HG02870 (cell line): ENCODE data around the gene ARHGEF28.

Experiments
- ATAC-seq: cut with Tn5 transposase; IDR thresholded peaks from one replicate; pipeline ENCODE4 v1.9.1; 2021; ENCODE audit warnings: mild to moderate bottlenecking, moderate library complexity; ENCODE audit not compliant: unreplicated experiment

ARHGEF28 gene

DNA sequence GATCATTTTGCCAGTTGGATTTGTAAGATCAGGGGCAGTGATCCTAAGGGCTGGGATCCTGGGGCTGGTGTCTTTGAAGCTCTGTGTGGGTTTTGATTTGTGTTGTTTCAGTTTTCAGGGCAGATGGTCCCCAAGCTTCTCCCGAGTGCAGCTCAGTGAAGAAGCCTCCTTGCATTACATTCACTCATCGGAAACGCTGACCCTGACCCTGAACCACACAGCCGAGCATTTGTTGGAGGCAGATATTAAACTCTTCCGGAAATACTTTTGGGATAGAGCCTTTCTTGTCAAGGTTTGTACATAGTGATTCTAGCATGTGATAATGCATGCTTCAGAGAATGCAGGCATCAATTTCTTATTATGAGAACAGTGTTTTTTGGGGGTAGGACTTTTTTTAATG lies 150.4 kb downstream of the ARHGEF28 start:
- ATAC-seq: no peak

DNA sequence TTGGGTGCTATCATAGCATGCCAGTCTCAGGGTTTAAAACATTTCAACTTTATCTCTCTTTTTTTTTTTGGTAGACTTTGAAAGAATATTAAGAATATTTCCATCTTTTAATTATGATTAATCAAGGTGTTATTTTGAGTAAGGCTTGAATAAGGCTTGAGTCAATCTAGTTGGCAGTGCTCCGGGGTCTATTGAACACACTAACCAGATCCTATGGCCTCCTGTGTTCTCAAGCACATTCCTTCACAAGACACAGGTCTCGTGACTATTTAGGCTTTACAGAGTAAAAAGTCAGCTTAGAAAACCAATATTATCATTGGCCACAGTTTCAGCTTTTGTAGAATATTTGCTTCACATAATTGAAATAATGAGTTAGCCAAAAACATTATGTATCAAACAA lies 151.2 kb downstream of the ARHGEF28 start:
- ATAC-seq: no peak

- ATAC-seq: no peak
Measured at GRCh38 chr5:73780302-73781080, 154.5 kb downstream of the ARHGEF28 start.

GRCh38 chr5:73781107-73781768 lies 155.2 kb downstream of the ARHGEF28 start:
- no peak for ATAC-seq

GRCh38 chr5:73783828-73784227 lies 157.8 kb downstream of the ARHGEF28 start:
- ATAC-seq: no peak

DNA sequence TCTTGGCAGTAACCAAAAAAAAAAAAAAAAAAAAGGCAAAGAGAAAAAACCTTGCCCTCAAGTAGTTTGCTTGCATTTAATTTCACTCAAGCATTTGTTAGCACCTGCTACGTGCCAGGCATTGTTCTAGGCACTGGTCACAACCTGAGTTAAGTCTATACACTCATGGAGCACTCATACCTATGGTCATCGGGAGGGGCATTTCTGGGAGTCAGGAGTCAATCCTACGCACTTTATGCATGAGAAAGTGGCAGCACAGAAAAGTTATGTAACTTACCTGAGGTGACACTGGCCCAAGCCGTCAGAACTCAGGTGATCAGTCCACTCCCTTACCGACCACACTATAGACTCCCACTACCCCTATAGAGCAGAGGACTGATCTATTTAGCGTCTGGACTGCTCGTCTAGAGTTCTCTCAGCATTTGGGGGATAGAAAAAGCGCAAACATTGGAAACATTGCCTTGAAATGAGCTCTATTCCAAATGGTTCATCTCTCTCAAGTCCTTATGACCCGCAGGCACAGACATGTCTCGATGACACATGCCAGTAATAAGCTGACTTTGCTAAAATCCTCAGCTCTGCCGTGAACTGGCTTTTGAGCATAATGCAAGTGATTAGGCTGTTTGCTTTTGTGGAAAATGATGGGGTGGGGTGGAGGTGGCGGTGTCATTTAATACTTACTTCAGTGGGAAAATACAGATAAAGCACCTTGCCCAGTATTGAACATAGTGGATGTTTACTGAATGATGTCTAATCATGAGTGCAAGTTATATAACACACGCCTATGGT lies 160.2 kb downstream of the ARHGEF28 start:
- no peak for ATAC-seq

DNA sequence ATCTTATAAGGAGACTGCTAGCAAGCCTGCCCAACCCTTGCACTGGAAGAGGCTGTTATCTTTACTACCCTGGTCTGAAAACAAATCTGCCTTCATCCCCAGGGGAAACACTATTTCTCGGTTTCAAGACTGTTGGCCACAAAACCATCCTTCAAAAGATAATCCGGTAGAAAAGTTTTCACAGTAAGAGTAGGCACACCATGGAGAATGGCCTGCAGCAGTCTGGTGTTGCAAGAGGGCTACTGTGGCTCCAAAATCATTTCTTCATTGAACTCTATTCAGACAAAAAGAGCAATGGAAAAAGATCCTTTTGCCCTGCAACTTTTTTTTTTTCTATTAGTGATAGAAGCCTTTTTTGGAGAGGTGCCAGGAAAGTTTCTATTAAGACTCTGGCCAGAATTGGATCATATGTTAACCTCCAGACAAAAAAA lies 163.9 kb downstream of the ARHGEF28 start:
- no peak for ATAC-seq

DNA sequence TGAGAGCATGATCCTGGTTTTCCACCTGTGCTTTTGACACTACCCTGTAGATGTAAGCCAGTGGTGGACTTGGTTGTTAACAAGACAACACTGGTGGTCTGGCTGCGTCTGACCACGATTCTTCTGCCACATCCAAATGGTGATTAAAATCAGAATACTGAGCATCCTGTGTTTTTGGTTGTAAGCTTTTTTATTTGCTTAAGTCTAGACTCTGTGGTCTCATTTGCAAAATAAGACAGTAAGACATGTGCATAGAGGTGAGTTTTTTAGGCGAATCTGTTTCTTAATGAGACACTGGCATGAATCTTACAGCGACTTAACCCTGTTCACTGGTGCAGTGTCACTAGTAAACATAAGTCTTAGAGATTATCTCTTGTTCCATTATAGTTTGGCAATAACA lies 165.4 kb downstream of the ARHGEF28 start:
- ATAC-seq: no peak

DNA sequence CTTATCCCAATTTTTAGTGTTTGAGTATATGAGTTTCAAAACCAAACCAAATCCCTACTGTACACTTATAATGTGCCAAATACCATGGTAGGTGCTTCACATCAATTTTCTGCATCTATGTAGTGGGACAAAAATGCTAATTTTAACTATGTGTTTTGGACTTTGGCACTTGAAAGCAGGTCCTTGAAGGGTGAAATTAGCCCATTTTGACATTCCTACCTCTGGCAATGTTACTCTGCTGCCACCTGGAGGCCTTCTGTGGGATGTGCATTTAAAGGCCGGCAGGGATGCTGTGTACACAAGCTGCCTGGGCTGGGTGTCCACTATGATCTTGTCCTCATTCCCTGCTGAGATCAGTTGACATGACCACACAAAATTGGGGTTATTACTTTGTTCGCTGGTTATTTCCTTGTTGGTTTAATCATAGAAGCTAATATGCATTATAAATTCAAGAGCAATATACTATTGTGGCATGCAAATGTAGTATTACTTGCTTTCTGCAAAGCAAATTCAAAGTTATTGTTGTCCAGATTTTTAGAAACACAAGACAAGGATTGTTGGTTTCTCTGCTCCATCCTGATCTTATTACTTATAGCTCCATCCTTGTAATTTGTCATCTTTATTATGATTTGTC lies 166.8 kb downstream of the ARHGEF28 start:
- ATAC-seq: no peak

DNA sequence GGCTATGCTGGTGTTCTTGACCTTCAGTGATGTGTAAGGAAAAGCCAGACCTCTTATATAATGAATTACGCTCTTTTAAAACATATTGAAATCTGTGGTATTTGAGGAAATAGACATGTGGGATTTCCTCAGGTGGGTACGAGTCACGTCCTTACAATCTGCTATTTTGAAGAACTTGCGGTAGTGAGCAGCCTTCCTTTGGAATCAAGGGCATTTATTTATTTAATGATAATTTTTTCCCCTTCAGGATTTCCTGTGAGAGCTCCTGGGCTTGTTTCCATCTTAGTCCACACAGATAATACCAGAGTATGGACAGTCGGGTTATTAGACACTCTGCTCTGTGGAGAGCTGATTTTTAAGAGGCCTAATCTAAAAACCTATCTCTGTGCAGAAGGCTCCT lies 167.9 kb downstream of the ARHGEF28 start:
- ATAC-seq: no peak

DNA sequence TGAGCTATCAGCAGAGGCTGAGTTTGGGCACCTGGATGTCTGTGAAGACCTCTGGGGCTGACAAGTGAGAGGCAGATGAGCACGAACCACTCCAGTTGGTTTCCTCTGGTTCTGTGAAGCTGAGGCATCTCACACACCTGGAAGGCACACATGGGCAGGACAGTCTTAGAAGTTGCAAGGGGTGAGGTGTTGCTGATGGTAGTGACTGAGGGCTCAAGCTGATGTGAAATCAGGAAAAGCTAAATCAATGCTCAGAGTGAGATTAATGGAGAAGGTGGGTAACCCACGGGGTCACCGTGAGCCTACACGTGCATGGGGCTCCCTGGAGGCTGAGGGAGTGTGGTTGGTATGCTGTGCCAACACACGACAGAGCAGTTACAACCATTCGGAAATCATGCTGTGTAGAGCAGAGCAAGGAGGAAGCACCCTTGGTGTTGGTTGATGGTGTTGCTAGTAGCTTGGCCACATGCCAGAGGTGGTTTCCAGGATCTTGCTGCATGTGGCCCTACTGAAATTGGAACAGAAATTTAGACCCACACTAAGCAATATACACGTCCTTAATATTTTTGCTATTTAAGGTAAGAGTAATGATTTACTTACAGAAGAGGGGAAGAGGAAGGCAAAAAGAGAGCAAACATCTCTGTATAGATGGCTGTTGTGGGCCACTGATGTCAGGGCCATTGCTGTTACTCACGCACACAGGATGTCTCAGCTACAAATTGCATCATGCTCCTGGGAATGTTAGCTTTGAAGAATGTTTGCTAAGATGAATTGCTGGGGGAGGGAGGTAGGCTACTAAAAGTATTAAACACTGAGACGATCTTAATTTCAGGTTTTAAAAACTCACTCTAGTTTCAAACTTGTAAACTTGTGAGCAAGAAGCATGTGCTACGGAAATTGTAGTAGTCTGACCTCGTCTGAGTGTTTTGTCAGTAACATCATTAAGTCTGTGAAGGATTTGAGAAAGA lies 170.5 kb downstream of the ARHGEF28 start:
- ATAC-seq: no peak

GRCh38 chr5:73797132-73797510 lies 171.1 kb downstream of the ARHGEF28 start:
- no peak for ATAC-seq

DNA sequence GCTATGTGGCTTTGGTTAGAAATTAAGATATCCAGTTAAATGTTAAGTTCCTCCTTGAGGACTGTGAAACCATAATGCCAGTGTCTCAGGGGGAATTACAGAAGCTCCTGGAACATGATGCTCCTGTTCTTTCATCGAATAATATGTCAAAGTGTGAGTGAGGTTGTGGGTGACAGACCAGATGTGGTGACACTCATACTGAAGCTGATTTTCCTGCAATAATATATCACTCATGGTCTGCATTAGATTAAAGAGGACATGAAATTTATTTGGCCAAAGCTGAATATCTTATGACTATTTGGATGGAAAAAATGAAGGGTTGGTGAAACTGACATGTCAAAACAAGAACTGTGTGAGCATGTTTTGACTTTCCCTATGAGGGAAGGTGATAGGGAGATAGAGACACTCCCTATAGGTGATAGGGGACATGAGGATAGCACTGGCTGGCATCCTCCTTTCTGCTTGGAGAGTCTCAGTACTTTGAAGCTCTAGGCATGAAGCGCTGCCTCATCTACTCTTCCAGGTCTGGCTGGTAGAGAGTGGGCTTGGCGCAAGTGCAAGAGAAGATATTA lies 173.5 kb downstream of the ARHGEF28 start:
- ATAC-seq: no peak

GRCh38 chr5:73801686-73802085 lies 175.7 kb downstream of the ARHGEF28 start:
- ATAC-seq: no peak

- no peak for ATAC-seq
Measured at GRCh38 chr5:73805449-73805848, 179.5 kb downstream of the ARHGEF28 start.

- no peak for ATAC-seq
Measured at GRCh38 chr5:73808911-73809310, 182.9 kb downstream of the ARHGEF28 start.

- ATAC-seq: no peak
Measured at GRCh38 chr5:73810429-73810828, 184.4 kb downstream of the ARHGEF28 start.

- no peak for ATAC-seq
Measured at GRCh38 chr5:73812457-73812856, 186.5 kb downstream of the ARHGEF28 start.

DNA sequence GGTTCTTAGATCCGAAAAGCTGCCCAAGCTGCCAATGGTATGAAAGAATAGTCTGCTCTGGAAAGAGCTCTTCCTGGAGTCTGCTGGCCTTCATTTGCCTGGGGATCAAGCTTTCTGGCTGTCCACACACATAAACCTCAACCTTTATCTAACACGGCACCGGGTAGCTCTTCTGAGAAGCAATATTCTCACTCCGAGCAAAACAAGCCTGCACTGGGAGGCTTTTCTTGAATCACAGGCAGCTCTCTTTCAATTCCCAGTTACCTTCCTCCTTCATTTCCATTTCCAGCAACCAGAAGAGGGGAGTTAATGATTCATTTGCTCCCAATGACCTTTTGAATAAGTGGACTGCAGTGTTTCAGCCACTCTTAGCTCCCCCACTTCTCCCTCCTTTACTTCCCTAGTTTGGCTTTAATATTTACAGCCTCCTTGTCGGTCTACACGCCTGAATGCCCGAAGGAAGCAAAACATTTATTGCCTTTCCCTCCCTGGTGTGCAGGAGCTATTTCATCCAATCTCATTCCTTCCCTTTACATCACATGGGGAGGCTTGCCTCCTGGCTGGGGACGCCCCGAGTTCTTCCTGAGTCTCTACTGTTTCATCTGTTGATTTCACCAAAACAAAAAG lies 187.1 kb downstream of the ARHGEF28 start:
- ATAC-seq: no peak
